HG03175 (cell line): ENCODE measurements around the gene ORC5.
"Not testable (repeated sequence)": the region's sequence is repeated elsewhere in the genome, so short reads cannot be mapped to it uniquely, and the experiment has no call there.

Source experiments
- ATAC-seq: cut with Tn5 transposase; IDR thresholded peaks from one replicate; pipeline ENCODE4 v1.9.1; 2021; ENCODE audit warnings: mild to moderate bottlenecking, moderate library complexity; ENCODE audit not compliant: unreplicated experiment

ORC5 gene

DNA sequence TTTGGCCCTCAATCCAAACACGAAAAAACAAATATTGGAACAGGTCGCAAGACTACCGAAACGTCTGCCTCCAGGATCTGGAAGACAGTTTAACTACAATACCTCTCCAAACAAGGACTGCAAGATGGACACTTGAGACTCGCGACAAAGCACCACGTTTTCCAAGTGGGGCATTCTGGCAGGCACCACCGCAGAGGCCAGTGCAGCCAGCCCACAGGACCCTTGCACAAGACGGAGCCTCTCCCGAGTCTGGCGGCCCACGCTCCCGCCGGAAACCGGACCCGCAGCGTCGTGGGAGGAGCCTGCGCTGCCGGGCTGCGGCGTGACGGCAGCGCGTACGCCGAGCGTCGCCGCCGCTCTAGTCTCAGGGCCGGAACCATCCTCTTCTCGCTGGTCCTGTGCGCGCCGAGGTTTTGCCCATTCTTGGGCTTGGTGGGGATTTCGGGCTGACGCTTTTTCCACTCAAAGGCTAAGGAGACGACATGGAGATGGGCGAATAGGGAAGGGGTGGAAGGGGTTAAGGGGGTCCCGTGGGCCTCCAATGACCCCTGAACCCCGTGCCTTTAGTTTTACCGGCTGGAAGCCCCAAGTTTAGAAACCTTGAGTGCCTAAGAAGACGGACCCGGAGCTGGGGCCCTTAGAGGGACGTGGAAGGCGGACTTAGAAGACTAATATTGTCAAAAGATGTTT lies at the start of gene ORC5:
Gene ORC5, minus strand, starts transcription at position 283 of the 690 bp plus-strand sequence. Its CDS starts 109 bp downstream, at position 174.
- peak; percentile 100 for ATAC-seq

DNA sequence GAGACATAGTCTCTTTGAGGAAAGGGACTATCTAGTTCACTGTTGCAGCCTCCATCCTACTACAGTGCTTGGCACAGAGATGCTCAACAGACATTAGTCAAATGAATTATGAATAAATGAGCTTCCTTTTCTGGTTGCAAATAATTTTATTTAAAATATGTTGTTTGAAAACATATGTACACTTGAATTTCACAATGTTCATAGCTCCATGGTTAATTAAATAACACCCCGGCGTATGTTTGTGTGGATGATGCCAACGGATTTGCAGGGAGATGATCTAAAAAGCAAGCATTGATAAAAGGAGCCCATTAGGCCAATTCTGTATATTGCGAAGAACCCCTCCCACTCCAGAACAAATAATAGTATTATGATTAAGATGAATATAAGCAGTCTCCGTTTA lies 47.8 kb upstream of the ORC5 start:
- ATAC-seq = no peak

DNA sequence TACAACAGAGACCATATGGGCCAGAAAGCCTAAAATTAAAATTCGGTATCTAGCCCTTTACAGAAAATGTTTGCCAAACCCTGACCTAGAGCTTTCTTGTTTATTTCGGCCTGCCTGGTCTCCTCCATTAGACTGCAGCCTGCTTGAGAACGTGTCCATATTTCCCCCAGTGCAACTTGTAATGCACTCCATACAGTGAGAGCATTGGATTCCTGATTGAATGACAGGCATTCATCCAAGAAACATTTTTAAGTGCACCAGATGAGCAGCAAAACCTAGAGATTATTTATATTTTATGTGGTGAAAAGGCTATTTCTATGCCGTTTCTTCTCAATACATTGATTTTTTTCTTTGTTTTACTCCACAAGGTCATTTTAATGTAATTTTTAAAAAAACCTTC lies 47.4 kb upstream of the ORC5 start:
- ATAC-seq = no peak

DNA sequence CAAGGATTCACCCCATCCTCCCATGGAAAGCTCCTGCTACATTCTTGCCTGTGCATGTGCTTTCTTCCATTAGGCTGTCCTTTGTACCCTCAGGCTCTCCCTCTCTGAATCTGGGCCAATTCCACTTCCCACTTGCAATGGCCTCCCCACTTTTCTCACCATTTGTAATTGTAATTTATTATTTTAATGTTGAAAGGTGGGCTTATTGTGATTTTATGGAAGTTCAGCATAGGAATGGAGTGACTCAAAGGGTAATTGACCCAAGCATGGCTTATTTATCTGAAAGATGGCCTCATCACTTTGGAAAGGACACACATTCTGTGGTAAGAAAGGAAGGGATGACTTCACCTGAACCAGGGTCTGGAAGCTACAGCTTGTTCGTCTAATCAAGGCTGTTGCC lies 46.9 kb upstream of the ORC5 start:
- ATAC-seq = no peak

DNA sequence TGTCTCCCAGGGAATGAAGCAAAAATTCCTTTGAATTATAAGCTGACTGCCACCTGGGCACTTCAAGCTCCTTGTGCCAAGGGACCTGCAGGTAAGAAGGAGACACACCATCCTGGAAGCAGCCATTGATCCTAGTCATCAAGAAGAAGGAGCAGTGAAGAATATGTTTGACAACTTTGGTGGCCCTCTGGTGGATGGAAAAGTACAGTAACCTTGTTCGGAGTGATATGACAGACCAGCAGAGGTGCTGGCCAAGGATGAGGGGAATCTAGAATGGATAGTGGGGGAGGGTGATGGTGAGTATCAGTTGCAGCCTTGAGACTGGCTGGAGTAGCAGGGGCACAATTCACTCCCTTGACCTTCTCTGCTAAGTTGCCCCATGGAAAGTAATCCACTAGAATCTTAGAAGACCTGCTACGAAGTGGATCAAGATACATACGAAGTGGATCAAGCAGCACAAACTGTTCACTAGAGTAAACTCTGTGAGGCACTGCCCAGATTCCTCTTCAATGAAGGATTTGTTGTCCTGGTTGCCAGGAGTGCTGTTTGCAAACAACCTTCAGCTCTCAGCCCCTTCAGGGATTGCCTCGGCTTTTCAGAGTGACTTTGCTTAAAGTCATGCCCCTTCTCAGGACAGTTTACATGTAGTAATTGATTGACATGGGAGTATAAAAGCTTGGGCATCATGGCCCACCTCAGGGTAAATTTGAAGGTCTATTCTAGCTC lies 44.8 kb upstream of the ORC5 start:
- no peak for ATAC-seq

DNA sequence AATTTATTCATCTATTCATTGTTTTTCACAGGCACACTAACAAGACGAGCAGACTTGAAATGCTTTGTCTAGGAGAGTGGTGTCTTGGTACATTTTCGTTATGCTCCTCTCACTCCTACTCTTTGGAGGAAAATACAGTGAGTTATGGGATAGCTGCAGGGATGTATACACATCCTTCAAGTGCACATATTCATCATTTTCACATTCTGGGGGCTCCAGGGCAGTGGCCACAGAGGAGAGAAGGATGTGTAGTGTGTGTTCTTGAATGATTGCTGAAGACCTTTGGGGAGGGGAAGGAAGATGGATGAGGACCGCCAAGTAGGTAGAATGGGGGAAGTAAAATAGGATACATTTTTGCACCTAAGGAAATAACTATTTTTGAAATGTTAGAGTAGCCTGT lies 34.8 kb upstream of the ORC5 start:
- ATAC-seq = no peak

DNA sequence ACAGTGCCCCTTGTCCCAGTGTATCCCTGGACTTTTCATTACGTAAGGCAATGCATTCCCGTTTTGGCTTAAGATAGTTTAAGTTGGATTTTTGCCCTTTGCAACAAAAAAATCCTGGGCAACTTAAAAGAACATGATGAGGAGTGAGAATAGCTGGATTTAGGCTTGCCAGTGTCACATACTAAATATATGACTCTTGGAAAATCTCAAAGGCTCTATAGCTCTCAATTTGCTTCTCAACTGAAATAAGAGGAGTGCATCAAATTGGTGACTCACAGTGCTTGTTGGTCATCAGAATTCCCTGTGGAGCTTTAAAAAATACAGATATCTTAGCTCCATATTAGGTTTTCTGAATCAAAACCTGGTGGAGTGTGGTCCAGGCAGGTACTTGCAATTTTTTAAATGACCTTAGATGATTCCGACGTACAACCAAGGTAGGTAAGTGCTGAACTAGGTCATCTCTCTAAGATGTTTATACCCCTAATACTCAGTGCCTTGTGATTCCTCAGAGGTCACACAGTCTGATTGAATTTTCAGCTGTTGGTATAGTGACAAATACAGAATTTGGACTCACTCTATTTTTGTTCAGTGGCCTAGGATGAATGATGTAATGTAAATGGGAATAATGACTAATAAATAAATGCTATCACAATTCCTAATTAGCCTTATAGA lies 33.9 kb upstream of the ORC5 start:
- no peak for ATAC-seq

DNA sequence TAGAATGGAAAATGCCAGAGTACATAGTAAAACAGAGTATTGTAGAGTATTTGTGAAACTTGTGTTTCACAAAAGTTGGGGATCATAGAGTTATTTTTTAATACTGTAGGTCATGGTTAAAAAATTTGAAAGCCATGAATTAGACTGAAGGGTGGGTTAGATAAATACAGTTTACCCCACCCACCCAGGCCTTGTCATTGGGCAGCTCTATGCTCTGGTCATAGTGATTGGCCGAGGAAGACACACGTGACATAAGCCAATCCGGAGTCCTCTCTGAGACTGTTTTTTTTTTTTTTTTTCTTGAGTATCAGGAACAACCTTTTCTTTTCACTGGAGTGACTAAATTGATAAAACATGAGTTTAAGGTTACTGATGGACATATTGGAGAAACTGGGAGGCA lies 33.3 kb upstream of the ORC5 start:
- ATAC-seq = no peak

DNA sequence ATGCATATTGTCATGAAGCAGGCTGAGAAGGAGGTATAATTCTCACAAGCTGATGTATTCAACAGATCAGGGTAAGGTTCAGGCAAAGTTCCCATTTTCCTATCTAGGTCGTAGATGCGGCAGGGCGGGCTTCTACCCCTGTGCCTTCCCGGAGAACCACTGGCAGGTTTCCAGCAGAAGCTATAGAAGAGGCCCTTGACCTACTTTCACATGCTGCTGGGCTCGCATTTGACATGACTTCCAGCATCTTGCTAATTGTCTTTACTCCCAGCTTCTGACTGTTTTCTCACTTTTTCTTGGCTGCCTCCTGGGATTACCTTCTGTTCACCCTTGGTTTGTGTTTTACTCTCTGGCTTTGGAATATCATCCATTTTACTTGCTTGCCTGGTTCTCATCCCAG lies 32.6 kb upstream of the ORC5 start:
- no peak for ATAC-seq

DNA sequence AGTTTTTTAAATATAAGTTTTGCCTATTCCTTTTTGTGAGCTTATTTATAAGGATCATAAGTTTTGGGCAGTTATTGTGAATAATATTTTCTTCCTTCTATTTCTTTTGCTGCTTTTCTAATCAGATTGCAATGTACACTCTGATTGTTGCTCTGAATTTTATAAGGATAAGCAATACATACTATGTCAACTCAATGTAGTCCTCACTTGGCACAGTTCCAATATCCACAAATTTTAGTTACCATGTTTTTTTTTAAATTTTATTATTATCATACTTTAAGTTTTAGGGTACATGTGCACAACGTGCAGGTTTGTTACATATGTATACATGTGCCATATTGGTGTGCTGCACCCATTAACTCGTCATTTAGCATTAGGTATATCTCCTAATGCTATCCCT lies 27.2 kb upstream of the ORC5 start:
- not testable (repeated sequence) for ATAC-seq

DNA sequence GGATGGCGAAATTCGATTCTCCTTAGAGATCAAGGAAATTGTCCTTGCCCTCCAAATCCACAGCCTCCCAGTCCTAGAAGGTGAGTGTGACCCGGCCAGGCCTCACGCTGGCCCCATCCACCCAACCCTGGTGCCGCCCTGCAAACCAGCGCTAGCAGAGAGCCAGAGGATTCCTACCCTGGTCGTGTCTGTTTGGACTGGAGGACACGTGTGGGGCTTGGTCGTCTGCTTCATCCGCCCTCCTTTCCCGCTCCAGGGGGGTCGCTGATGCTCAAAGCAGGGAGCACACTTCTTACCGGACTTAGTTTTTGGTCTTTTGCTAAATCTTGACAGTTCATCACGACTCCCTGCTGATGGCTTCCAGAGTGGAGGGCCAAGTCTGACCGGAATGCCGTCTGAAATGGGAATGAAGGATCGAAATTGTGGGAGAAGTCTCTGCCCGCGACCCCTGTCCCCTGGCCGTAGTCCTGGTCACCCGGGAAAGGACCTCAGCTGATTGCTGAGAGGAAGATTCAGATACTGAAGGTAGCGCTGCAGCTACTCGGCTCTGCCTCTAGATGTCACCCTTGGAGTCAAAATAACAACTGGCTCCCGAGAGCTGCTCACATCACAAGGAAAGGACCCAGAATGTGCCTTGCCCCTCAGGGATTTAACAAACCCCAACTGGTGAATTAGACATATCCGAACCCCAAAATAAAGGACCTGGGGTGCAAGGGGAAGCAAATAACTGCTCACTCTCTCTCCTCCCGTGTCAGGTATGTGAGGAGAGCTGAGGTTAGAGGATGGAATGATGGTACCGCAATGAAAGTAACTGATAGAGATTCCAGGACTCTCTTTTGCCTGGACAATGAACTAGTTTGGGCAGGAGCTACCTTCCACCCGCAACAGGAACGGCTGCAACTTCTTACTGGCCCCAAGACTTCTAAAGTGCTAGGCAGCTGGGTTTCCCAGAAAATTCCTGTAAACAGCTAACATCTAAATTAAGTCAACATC lies 23.5 kb upstream of the ORC5 start:
- peak; percentile 98 for ATAC-seq

DNA sequence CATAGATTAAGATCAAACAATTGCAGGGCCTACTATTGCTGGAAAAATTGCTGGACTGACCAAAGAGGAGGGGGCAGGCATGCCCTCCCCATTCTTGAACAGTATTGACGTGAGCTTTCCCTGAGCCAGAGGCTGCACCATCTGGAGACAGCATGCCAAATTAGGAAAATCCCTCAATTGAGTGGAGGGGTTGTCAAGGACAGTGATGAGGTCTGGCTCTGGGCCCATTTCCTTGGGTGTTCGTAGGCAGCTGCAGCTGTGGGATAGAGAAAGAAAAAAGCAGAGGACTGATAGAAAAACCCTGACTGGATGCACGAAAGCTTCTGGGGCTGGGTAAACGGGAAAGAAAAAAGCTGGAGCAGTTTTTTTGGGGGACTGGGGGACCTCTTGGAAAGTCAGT lies 22.8 kb upstream of the ORC5 start:
- no peak for ATAC-seq

DNA sequence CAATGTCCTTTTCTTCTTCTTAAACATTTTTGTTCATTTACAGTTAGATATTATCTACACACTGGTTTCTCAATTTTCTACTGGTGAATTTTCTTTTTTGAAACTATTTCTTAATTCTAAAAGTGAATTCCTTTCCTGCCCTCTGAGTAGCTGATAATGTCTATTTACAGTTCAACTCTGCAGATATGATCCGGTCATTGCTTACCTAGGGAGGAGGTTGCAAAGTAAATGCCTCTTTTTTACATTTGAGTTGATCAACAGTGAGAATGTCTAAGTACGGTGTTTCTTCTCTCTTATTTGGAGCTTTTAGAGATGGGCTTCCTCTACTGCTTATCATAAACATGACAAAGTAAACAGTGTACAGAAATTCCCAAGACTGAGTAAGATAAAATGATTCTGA lies 20.6 kb upstream of the ORC5 start:
- no peak for ATAC-seq

DNA sequence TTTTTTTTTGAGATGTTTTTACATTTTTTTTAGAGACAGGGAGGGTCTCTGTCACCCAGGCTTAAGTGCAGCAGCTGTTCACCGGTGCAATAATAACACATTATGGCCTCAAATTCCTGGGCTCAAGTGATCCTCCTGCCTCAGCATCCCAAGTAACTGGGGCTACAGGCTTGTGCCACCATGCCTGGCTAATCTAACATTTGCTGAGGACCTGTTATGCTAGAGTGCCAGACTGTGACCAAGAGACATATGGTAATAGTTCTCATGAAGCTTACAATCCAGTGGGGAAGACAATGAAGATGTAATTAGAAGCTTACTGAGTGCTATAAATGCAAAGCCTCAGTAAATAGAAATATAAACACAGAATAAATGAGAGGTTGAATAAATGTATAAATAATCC lies 17.6 kb upstream of the ORC5 start:
- ATAC-seq = no peak

DNA sequence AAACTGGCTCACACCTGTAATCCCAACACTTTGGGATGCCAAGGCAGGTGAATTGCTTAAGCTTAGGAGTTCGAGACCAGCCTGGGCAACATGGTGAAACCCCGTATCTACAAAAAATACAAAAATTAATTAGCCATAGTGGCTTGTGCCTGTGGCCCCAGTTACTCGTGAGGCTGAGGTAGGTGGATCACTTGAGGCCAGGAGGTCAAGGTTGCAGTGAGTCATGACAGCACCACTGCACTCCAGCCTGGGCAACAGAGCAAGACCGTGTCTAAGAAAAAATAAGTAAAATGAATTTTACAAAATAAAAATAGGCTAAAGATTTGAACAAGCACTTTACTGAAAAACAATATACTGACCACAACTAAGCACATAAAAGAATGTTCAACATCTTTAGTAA lies 9.8 kb upstream of the ORC5 start:
- ATAC-seq = no peak

DNA sequence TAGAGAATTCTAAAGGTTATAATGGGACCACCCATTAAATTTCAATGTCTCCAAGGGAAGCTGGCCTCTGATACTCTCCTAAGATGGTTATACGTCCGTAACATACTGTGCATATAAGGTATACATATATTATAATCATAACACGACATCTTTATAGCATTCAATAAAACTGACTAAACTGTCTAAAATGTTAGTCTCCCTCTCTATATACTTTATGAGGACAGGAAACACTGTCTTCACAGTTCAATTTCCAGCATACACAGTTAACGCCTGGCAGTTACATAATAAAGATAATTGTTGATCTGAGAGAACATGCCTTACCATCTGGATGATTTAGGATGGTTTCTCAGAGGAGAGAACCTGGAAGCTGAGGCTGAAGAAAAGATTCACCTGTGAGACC lies 1.2 kb upstream of the ORC5 start:
- no peak for ATAC-seq

DNA sequence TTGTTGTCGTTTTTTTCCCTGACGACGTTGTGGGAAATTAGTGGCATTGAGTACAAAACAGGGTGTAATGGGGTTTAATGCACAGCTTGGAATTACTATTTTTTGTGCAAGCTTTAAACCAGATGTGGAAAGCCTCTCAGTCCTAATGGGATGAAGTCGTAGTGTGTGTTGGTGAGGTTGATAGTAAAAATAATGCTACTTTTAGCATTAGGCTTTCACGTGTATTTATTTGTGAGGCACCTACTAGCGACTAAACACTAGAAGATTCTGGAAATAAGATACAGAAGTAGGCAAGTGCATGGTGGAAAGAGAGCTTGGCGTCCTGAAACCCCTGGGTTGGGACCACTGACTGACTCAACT lies 588 bp upstream of the ORC5 start:
- no peak for ATAC-seq

DNA sequence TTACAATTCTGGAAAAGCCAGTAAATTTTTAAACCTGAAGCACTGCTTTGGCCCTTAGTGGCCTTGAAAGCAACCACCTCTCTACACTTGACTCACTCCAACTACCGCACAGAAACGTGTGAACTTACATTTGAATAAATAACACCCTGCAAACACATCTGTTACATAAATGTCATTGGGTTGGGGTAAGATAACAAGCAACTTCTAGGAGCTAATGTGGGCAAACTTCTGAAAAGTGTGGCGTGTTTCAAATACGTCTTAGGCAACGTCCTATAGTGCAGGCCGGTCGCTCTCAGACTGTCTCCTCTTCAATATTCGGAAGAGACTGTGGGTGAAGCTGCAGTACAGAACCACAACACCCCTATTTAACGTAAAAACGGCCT lies 474 bp downstream of the ORC5 start:
- peak; percentile 37 for ATAC-seq

DNA sequence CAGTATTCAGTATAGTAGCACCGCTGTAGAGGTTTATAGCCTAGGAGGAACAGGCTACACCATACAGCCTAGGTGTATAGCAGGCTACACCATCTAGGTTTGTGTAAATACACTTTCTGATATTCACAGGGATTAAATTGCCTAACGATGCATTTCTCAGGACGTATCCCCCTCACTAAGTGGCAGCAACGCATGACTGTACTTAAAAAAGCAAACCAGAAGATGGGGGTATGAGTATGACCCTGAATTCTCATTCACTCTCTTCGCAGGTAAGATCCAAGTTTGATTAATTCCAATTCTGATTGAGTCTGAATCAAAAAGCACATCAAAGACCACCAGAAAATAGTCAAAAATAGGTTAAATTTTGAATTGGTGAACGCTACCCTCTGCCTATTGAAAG lies 972 bp downstream of the ORC5 start:
- no peak for ATAC-seq

DNA sequence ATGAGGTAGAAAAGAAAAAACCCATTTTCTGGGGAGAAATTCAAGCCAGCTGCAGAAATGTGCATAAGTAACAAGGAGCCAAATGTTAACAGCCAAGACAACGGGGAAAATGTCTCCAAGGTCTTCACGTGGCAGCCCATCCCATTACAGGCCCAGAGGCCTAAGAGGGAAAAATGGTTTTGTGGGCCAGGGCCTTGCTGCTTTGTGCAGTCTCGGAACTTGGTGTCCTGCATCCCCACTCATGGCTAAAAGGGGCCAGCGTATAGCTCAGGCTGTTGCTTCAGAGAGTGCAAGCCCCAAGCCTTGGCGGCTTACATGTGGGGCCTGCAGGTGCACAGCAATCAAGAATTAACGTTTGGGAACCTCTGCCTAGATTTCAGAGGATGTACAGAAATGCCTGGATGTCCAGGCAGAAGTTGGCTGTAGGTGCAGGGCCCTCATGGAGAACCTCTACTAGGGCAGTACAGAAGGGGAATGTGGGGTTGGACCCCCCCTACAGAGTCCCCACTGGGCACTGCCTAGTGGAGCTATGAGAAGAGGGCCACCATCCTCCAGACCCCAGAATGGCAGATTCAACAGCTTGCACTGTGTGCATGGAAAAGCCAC lies 9.0 kb downstream of the ORC5 start:
- no peak for ATAC-seq

DNA sequence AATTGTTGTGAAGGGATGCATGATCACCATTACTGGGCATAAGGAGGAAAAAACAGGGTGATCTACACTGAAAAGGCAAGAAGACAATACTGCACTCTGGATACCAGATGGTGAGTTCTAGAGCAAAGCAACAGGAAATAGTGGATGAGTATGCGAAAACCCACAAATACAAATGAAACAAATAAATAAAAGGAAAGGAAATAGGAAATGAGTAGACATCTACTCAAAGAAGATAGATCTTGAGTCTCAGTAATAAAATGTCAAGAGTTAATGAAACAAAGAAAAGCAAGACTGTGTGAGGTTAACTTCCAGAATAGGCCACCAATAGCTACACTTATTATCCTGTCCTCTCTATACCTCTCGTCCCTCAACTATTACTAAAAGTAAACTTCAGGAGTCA lies 11.7 kb downstream of the ORC5 start:
- no peak for ATAC-seq
